Stimulated activated naive CD8-positive, alpha-beta T cell treated with anti-CD3 and anti-CD28 coated beads, Interleukin-15, Interleukin-2, amounts not matched to agents 100 U/mL and 50 U/mL, for 24 hours (primary cell): ENCODE results near the gene SEPTIN10.

Experiments
- ATAC-seq: fragments of 150-1000 bp; cut with Tn5 transposase; one replicate; pipeline ENCODE4 v1.10.0; 2021
- DNase-seq: peaks from one replicate; pipeline ENCODE4 v3.0.0; 2021

The SEPTIN10 gene

DNA sequence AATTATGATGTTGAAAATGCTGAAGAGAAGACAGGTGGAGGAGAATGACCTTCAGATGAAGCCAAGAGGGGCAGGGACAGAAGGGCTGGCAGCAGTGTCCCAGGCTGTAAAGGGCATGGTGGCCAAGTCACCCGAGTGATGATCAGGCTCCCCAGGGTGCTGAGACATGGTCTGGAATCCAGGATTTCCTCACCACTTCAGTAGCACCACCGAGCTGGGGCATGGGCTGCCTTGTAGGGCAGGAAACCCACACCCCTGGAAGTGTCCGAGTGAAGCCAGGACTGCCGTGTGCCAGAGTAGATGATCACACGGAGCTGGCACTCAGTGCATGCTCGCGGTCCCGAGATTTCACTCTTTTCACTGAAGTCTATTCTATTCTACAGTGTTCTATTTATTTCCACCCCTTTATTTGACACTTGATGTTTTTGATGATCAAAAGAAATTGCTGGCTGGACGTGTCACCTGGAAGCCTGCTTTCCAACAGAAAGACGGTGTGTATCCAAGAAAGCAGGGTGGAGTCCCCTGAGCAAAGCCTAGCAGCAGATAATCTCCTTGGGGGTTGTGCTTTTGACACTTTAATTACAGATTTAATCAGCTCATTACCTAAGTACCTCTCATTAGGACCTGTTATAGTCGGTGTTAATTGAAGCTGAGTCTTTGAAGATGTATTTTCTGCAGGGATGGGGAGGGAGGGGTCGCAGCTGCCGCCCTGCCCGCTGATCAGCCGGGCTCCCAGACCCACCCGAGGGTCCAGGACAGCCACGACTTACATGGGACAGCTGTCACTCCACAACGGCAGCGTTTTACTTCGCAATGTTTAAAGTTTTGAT is 92.3 kb downstream of the SEPTIN10 start:
- ATAC-seq: no peak
- no peak for DNase-seq

DNA sequence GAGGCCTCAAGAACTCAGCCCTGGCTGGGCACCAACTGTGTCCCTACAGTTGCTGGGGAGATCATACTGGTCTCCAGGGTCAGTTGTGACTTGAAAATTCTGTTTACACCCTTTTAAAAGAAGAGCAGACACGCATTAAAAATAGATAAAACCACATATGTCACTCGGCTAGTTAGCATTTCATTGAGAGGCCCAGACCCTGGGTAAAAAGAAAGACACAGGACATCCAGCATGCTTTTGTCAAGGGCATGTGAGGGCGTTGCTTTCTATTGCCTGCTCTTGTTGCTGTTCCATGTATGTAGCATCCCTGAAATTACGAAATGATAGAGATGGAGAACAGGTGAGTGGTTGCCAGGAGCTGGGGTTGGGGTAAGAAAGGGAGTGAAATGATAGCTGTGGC is 94.3 kb downstream of the SEPTIN10 start:
- no peak for DNase-seq
- ATAC-seq: no peak

GRCh38 chr2:109517118-109517889 is 96.5 kb downstream of the SEPTIN10 start:
- ATAC-seq (no peak), DNase-seq (no peak)

DNA sequence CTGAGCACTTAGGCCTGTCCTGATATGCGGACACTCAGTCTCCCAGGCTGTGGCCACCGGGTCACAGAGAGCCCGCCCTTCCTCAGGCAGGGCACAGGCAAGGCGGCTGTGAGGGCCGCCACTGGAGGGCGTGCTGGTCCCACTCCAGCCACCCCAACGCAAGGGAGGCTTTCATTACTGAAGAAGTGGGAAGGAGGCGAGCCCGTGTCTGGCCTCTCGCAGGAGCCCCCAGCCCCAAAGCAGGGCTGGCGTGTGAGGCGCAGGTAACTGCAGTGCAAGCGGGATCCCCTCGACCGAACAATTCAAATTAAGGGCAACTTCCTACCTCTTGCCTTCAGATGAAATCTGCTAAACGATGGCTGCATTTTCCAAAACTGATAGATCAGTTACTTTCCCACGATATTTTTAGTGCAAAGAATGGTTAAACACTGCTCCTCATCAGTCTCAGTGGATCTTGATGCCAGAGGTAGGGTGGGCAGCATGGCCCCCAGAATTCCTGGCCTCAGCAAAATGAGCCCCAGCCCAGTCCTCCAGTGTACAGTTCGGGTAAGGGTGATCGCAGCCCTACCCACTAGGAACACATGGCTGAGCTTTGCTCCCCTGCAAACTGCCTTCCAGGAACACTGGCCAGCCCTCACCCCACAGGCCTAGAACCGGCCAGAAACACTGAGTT is 97.2 kb downstream of the SEPTIN10 start:
- peak; percentile 33 for DNase-seq
- no peak for ATAC-seq

GRCh38 chr2:109514857-109515256 is 98.9 kb downstream of the SEPTIN10 start:
- ATAC-seq (no peak), DNase-seq (no peak)

DNA sequence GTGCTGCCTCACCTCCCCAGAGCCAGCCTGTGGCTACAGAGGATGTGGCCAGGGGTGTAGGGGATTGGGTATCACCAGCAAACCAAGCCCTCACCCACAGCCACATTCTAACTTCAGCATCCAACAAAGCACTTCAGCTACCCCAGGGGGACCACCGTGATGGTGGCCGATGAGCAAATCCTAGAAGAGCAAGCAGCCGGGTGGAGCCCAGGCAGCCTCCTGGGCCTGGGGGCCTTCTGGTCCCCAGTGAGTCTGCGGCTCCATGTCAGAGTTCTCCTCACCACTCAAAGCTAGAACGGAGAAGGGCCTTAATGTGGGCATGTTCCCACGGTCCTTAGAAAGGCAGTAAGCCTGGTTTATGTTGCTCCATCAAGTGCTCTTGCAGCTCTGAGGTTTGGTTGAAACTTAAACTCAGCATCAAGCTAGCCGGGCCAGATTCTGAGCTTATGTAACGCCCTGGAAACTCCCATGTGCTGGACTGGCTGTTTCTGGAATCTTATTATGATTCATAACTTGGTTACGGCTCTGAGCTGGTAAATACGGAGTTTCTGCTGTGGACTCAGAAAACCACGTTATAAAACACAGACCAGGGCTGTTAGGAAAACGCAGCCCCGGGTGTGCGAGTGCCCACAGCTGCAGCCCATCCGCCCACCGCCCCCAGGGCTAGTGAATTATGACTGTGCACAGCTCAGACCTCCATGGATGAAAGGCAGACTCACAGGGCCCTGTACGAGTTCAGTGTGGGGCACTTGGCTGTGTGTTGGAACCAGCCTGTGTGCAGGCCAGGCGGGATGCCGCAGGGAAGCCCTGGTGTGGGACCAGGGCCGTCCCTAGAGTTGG is 99.8 kb downstream of the SEPTIN10 start:
- DNase-seq (peak; percentile 28), ATAC-seq (peak; percentile 45)

DNA sequence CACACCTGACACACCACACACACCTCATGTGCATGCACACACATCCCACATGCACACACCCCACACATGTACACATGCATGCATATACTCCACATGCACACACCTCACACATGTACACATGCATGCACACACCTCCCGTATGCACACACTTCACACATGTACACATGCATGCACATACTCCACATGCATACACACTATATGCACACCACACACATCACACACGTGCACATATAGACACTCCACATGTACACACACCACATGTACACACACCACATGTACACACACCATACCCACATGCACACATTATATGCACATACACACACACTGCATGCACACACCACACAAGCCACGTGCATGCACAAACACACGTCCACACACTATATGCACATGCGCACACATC is 100.5 kb downstream of the SEPTIN10 start:
- DNase-seq (no peak), ATAC-seq (no peak)

GRCh38 chr2:109512076-109512475 is 101.7 kb downstream of the SEPTIN10 start:
- ATAC-seq (no peak), DNase-seq (no peak)

- no peak for DNase-seq
- ATAC-seq: no peak
Measured at GRCh38 chr2:109511168-109511567, 102.6 kb downstream of the SEPTIN10 start.

- ATAC-seq (peak; percentile 62), DNase-seq (peak; percentile 77)
Measured at GRCh38 chr2:109510136-109511028, 103.4 kb downstream of the SEPTIN10 start.

- no peak for DNase-seq
- no peak for ATAC-seq
Measured at GRCh38 chr2:109508556-109508955, 105.2 kb downstream of the SEPTIN10 start.

GRCh38 chr2:109507828-109508227 is 105.9 kb downstream of the SEPTIN10 start:
- DNase-seq (no peak), ATAC-seq (no peak)

DNA sequence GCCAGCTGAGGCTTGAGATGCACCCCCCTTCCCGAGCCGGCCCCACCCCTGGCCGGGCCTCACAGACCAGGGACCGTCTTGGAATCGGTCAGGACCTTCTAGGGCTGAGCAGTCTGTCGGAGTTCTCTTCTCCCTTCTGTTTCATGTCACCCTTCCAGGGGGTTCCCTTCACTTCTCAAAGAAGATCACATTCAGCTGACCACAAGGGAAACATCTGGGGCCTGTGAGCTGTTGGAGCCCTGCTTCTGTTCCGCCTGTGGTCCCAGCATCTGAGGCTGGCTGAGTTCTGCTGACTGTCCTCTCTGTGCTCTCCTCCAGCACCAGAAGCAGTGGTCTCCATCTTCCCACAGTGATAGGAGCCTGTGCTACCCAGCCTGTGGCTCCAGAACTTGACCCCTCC is 106.5 kb downstream of the SEPTIN10 start:
- ATAC-seq: no peak
- no peak for DNase-seq

GRCh38 chr2:109503191-109503590 is 110.6 kb downstream of the SEPTIN10 start:
- DNase-seq (no peak), ATAC-seq (no peak)

GRCh38 chr2:109501461-109501860 is 112.3 kb downstream of the SEPTIN10 start:
- ATAC-seq (no peak), DNase-seq (no peak)

DNA sequence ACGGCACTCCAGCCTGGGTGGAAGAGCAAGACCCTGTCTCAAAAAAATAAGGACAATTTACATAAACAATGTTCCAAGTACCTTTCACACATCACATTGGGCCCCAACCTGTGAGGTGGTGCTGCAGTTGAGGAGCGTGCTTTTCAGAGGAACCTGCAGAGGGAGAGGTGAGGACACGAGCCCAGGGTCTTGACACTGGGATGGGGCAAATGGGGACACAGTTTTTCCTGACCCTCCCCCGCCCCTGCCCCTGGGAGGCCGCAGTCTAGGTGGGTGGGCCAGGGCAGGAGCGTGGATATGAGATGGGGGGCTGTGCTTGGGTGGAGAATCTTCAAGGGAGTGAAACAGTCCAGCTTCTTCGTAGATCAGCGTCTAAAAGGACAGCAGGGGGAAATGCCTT is 112.9 kb downstream of the SEPTIN10 start:
- no peak for ATAC-seq
- DNase-seq: no peak

DNA sequence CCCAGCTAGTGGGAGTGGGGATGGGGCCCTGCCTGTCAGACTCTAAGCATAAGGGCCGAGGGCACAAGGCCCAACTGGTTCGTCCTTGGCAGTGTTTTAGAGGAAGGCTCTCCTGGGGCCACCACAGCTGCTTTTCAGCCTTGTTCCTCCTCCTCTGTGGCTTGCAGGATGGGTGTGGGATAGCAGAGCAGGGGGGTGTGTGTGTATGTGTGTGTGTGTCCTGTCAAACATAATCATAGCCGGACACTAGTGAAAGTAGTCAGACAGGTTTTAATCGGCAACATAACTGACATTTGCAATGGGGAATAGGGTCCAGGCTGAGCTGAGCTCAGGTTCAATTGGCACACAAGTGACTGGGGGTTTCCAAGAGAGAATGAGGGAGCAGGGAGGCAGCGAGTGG is 114.2 kb downstream of the SEPTIN10 start:
- DNase-seq: no peak
- ATAC-seq: no peak

DNA sequence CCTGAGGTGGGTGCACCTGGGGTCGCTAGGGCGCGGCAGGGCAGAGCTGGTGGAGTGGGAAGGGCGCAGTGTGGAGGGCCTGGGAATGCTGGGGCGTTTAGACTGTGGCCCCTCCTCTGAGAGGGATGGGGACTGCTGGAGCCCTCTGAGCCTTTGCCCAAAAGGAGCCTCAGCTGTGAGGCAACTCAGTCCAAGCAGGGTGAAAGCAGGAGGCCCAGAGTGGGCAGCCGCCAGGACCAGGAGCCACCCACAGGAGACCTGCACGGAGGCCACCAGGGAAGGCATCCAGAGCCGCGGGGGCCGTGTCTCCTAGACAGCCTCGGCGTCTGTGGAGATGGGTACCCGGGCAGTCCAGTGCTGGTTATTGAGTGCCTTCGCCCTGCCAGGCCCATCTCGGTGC is 114.9 kb downstream of the SEPTIN10 start:
- no peak for DNase-seq
- ATAC-seq: no peak

DNA sequence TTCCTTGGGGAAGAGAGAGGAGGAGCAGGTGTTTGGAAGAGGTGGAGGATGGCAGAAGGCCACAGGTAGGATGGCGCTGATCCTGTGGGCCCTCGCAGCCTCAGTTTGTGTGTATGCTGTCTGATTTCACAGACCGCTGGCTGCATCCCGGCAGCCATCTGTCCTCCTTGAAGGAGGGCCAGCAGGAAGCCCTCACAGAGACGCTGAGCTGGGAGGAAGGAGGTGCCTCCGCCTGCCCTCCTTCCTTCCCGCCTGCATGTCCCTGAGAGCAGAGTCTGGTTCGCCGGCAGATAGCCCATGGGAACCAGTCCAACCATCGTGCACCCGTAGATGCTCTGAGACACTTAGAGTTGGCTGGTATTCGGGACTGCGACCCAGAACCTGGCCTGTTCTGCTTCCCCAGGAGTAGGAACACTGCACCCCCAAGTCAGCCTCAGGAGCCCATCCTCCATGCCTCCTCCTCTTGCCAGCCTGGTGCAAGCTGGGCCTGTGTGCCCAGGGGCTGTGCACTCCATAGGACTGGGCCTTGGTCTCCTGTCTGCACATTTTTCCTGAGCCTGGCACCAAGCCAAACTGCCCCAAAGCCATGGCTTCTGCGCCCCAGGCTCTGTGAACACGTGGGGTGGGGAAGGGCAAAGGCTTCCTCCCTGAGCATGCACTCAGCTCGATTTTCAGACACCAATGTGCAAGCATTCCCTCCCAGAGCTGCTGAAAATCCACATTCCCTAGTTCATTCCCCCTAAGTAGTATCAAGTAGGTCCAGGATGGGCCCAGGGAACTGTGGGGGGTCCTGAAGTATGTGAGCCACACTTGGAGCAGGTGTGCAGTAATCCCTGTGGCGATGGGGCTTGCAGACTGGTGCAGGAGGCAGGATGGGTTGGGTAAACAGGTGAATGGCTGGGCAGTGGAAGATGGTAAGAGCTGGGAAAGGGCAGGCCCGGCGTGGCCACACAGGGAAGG is 115.6 kb downstream of the SEPTIN10 start:
- no peak for ATAC-seq
- DNase-seq: no peak

- DNase-seq (no peak), ATAC-seq (no peak)
Measured at GRCh38 chr2:109497463-109497862, 116.3 kb downstream of the SEPTIN10 start.
